Stimulated activated CD4-positive, alpha-beta T cell treated with anti-CD3 and anti-CD28 coated beads, TNF-alpha, amount 100 ng/mL, for 24 hours (primary cell): ENCODE results near the gene TEC.
"Not testable (repeated sequence)": the region's sequence is repeated elsewhere in the genome, so short reads cannot be mapped to it uniquely, and the experiment has no call there.

Experiments used
- DNase-seq, 3 experiments: peaks; one replicate each; pipeline ENCODE4 v3.0.0-alpha.2; 2020; ENCODE audit warnings: low read depth in 3 of 3

Gene TEC

DNA sequence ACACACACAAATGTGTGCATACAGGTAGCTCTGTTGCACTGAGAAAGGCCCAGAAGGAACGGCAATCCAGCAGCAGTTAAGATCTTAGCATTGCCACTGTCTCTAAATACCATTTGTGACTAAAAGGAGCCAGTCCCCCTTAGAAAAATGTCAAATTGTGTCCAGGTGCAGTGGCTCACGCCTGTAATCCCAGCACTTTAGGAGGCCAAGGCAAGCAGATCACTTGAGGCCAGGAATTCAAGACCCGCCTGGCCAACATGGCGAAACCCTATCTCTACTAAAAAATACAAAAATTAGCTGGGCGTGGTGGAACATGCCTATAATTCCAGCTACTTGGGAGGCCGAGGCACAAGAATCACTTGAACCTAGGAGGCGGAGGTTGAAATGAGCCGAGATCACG, 105.1 kb downstream of the TEC start:
- DNase-seq = not testable (repeated sequence)

DNA sequence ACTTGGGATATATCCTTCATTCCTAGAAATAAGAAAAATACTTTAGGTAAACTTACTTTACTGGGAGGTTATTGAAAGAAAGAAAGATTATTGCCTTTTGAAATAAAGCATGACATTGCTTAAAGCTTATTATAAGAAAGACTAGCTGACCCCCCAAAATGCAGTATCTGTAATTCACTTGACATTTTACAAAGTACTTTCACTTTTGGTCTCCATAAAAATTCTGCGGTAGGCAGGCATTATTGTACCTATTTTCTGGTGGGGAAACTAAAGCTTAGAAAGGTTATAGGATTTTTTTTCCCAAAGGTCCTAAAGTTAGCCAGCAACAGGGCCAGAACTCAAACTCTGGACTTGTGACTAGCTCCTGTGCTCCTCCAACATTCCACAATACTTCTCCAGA, 105.9 kb downstream of the TEC start:
- DNase-seq = no peak

DNA sequence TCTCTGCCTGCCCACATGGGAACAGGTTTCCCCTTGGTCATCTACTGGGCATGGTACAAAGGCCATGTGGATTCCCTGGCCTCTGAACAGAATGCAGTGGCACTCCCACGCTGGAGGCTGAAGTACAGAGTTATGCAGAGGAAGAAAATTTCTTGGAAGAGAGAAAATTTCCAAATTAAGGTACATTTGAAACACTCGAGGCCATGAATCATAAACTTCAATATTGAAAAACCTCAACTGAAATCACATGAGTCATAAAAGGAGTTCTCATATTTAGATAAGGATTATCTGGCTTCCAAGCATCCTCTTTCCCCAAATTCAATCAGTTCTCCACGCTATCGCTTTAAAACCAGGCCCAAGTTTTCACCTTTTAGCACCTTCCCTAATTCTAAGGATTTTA, 107.5 kb downstream of the TEC start:
- DNase-seq = no peak

DNA sequence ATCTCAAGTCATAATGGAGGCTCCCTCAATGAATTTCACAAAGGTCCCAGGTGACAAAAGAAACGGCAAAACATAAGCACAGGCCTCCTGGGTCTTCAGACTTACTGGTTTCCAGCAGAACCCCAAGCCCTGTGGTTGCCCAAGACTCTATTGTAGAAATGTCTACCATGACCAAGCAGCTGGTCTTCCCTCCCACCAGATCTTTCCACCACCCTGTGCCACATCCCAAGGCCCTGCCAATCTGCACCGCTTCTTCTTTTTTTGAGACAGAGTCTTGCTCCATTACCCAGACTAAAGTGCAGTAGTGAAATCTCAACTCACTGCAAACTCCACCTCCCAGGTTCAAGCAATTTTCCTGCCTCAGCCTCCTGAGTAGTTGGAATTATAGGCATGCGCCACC, 112.4 kb downstream of the TEC start:
- DNase-seq = no peak

DNA sequence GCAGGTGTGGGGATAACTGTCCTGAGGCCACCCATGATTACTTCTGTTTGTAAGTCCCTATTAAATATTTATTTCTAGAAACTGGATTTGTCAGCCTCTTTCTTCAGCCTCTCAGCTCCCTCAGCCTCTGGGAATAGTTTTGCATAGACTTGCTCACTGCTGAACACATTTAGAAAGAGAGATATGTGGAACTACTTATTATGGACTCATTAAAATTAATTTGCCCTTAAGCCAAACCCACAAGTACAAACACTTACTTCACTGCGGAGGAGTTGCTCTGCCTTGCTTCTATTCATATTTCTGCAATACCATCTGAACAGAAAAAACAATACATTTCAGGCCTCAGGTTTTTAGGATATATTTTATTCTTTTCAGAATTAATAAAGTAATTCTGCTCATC, 113.2 kb downstream of the TEC start:
- DNase-seq = no peak

DNA sequence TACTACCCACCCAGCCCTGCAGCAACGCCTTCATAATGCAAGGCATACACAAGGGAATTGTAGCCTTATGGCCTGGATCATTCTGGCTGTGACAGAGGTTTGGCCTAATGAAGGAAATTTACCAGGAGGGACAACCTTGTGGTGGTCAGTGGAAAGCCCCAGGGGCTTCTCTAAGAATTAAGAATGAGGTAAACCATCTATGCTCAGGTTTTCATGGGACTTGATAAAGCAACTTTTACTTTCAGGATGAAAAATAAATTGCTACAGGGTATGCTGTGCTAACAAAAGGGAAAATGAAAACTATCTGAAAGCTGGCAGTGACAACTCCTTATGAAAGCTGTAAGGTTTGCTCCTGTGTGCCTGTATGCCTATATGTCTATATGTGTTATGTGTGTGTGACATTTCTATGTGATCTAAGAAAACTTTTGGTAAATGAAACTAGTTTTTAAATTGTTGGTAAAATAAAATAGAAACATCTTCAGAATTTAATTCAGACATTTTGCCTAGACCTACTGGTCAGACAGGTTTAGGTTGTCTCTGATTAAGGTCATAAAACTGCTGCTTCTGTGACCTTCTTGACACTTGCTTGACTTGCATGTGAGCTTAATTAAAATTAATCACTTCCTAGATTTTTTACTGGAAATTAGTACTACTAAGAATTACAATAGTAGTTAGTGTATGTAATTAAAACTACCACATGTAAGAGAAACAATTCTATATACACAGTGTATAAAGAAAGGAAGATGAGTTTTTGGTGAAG, 115.7 kb downstream of the TEC start:
- no peak for DNase-seq

DNA sequence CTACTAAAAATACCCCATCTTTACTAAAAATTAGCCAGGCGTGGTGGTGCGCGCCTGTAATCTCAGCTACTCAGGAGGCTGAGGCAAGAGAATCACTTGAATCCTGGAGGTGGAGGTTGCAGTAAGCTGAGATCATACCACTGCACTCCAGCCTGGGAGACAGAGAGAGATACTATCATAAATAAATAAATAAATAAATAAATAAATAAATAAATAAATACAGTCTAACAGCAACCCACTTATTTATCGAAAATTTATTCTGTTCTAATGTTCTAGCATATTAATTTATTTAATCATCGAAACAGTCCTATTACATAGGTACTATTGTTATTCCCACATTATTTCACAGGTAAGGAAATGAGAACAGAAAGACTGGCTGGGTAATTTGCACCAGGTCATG, 117.4 kb downstream of the TEC start:
- DNase-seq = no peak

DNA sequence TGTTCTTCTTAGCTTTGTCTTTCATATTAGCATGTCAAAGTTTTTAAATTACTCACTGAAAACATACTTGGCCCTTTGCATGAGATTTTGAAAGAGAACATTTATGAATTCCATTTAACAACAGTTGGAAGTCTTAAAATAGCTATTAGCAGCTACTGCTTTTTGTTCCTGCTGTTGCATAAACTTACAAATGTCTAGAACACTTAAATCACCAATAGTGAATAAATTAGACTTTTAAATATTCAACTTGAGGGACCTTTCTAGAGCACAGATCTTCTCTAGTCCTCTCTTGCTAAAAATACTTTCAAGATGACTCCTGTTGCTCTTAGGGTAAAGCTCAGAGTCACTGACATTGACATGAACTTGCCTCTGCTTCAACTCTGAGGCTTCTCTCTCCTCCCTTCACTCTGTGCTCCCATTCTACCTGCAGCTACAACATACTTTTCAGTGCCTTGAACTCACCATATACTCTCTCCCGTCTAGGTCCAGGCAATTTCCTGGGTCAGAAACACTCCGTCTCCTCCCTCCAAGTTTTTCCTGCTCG, 119.7 kb downstream of the TEC start:
- no peak for DNase-seq

DNA sequence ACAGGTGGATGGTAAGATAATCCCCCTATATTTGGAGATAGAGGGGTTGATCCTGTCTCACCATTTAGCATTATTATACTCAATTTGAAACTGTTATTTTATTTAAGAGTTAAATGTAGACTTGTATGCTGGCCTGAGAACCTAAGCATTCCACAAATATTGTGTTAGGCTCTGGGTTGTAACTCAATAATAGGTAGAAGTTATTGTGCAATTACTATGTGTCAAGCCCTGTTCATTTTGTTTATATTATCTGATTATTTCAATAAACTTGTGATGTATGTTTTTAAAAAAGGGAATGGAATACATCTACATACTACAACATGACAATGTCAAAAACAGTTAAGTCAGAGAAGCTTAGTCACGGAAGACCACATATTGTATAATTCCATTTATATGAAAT, 122.0 kb downstream of the TEC start:
- no peak for DNase-seq

DNA sequence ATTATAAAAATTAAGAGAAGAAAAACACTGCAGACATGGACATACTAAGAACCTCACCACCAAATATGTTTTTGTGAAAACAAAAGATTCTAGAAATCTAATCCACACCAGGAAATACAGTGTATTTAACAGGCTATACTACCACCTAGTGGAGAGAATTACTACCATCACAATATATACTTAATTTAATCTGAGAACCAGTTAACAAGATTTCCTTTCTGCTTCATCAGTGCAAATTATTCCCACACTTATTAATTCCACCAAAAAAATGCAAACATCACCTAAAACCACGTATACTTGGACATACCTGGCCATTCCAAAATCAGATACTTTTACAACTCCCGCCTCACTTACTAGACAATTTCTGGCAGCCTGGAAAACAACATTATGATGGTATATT, 128.6 kb downstream of the TEC start:
- DNase-seq = no peak

DNA sequence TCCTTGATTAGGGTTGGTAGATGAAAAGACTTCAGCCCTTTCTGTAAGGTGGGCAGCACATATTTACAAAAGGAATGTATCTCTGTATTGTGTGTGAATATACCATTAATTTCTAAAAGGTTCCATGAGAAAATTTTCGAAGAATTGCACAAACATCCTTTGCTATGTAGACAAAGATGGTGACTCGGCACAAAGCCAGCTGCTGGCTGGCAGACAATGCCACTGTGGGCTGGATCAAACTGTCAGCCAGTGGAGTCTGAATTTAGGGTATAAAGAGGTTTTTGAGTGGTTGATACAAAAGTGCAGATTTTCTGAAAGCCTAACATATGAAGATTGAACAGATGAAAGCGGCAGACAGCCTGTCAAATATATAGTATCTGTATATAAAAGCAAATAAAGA, 129.9 kb downstream of the TEC start:
- DNase-seq = no peak

DNA sequence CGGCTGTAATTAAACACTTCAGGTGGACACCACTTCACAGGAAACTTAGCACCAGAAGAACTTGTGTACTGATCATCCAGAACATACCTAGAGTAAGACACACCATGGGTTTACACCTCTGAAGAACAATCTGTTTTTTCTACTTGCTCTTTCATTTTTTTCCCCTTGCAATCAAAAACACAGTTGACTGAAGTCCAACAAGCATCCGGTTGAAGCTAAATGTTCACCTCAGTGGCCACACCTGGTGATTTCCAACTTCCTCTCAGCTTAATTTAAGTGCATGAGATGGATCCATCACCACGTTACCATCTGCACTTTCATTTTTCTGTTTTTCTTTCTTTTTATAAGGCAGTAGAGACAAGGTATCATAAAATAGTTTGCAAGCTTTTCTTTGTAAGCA, 130.7 kb downstream of the TEC start:
- DNase-seq = no peak

DNA sequence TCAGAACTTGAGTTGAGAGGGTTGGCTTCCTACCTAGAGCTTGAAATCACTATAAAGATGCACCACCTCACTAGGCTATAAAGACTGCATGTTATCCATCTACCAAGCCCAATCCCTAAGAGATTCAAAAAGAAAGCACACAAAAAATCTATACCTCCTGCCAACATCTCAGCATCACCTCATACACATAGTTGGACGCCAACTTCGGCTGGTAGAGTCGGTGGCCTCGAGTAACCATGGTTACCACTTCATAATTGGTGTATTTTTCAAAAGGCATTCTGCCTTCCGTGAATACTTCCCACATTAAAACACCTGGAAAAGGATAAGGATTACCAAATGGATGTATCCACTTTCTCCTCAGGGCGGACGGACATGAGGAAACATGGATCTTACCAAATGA, 131.1 kb downstream of the TEC start:
- no peak for DNase-seq

DNA sequence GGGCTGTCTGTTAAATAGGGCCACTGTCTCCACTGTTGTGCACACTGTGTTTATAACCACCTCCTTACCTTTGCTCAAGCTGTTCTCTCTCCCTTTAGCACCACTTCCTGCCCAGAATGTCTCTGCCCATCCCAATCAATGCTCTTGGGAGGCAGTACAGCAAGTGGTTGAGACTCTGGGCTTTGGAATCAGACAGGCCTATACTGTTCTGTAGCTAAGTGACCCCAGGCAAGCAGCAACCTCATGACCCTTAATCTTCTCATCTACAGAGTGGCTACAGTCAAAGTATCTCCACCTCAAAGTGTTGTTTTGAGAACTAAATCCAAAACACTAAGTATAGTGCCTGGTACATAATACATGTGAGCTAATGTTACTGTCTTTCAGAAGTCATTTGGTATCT, 131.8 kb downstream of the TEC start:
- no peak for DNase-seq

DNA sequence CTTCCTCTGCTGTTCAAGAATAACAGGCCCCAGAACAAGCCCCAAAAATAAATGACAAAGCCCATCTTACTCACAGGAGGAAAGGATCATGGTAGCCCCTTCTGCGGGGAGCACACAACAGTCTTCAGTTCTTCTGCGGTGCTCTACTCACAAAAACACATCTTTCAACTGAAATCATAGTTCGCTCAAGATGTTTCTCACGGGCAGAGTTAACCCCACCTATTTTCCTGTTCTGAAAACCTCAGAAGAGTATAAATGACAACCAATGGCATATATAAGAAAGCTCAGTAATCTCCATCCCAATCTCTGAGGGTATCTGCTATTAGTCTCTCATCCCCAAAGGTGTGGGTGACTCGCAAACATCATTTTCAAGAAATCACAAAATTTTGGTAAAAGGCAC, 135.6 kb downstream of the TEC start, which contains the start of gene TXK:
TXK (minus strand) TSS at position 170 of the 400 bp plus-strand sequence; CDS start at position 90, 80 bp downstream.
- DNase-seq = no peak

DNA sequence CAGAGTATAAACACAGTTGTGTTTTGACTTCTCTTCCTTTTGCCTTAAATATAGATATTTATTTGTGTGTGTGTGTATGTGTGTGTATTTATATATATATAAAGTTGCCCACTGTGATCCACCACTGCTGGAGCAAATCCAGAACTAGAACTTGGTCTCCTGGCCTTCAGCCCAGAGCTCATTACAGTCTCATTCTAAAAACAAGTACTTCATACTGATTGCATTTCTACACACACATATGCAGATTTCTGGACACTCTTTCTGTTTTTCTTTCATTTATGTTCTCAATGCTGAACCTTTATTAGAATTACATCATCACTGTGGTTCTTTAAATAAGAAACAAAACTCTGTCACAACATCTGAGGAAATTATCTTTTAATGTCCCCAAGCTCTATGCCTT, 136.0 kb downstream of the TEC start:
- no peak for DNase-seq

DNA sequence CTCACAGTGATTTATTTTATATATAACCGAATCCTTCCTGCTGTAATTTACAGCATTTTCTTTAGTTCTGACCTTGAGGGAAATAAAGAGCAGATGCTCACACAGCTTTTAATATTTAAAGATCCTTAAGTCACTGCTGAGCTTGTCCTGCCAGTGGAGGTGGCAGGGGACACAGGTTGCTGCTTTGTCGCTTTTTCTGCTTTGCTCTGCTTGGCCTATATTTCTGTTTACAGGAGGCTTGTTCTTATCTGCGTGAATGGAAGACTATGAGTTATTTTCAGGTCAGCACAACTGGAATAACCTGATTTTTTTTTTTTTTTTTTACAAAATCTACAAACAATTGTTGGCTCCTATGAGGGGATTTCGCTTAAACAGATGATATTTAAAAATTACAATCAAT, 137.9 kb downstream of the TEC start:
- no peak for DNase-seq

DNA sequence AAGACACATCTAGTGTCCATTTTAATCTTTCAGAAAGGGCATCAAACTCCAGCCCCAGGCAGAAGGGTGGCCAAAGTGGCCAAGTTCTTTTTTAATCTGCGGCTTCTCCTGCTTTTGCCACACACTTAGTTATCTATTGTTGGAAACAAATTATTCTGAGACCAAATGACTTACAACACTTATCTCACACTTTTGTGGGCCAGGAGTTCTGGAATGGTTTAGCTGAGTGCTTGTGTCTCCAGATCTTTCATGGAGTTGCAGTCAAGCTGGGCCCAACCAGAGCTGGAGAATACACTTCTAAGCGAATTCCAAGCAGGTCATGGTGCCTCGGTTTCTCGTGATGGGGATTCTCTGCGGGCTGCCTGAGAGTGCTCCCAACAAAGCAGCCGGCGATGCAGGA, 139.5 kb downstream of the TEC start:
- DNase-seq = no peak

DNA sequence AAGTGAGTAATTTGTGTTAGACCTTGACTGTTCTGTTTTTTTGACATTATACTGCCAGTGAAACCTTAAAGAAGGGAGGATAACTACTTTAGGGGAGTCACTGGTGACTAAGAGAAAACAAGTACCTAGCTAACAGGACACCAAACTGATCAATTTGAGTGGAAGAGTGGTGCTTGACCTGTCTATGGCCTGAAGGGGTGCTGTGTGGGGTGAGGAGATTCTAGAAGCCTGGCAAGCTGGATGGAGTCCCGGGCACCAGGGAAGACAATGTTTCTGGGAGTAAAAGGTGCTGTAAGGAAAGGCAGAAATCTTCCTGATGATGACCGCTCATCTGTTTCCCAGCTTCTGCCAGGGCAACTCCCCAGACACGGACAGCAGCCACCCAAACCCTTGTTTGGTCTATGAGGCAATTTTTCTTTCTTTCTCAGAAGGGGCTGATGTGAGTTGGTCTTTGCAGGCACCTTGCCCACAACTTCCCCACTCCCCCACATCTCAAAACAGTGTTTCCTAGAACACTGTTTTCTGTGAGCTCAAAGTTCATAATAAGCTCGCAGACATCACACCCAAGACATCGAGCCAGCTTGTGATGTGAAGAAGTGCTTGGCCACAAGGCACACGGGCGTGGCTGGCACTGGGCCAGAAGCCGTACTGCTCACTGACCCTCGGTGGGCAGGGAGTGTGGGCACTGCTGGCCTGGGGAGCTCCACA, 140.2 kb downstream of the TEC start:
- peak in 2 of 3 experiments; percentile 9 to 31 for DNase-seq

DNA sequence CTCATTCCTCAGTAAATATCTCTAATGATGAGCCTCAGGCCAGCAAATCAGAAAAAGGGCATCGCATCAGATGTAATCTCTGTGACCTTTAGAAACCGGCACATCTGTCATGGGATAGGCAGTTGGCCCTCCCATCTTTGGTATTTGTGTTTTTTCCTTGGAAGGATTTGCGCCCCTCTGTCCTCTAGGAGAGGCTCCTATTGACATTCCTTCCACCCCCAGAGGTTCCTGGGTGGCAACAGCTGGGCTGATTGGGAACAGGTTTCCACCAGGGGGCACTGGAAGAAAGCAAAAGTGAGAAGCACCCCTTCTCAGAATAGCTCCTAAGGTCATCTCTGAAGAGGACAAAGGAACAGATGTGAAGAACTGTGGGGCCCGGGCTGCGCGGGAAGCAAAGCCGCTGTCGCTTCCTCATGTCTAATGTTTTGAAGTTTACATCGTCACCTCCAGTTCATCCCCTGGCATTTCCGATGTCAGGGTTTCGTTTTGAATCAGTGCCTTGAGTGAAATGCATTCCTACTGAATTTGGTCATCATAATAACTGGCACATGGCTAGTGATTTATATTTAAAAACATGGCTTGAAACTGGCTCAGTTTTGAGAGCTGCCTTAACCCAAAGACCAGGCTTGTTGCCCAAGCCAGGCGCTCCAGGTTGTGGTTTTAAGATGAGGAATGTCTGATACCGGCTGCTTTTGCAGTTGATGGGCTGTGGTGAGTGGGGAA, 141.8 kb downstream of the TEC start:
- DNase-seq = peak; percentile 45 to 78 (median 48)

DNA sequence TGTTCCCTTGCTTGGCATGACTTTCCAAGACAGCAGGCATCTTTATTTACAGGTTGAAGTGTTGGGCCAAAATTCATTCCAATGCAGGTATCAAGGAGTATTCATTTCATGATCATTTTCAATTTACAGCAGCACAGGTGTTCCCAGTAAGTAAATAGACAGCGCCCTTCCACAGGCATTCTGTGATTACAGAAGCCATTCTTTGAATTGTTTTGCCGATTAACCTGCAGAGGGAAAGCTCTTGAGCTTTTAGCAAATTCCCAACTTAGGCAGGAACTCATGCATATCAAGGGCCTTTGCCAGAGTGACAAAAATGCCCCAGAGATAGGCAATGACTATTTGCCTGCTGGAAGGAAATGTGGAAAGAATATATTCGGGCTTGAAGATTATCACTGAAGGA, 142.4 kb downstream of the TEC start:
- DNase-seq = no peak

DNA sequence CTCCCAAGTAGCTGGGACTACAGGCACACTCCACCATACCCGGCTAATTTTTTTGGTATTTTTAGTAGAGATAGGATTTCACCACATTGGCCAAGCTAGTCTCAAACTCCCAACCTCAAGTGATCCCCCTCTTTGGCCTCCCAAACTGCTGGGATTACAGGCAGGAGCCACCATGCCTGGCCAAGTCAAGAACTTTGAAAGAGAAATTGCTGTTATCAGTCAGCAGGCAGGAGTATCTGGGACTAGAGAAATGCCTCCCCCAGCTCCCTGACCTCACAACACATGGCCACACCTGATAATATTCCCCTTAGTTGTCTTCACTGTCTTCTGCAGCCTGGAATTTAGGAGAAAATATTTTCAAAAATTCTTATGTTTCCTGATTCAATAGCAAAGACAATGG, 143.0 kb downstream of the TEC start:
- no peak for DNase-seq

DNA sequence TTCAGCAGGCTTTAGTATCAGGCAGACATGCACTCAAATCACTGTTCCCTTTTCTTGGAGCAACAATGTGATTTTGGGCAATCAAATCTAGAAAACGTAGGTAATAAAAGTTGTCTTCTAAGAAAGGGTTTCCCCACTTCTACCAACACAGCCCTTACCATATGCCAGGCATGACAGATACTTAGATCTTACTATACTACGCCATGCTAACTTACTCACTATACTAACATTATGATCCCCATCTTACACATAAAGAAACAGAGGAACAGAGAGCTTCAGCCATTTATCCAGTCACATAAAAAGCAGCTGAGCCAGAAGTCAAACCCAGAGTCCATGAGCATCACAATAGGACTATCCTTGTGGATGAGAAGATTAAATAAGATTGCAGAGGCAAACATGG, 144.8 kb downstream of the TEC start:
- DNase-seq = no peak
